Adipose tissue (tissue), 3 donors: Measurements from ENCODE around the gene DCUN1D3. TPM values are rescaled to one million over a fixed set of nuclear protein-coding genes. Genes with fewer than 3 reads are reported as not detected.

Source experiments
- H3K27ac ChIP-seq: one replicate; pipeline ENCODE4 v1.5.1; 2013; ENCODE audit warnings: low read depth, low read length
- WGBS, 3 donors: extraction: QIAGEN DNeasy Blood & Tissue Kit; methylation state at CpG; one replicate each; pipeline ENCODE4 v1.1.7; 2013; 5-methylcytosine and 5-hydroxymethylcytosine counted together
- polyA plus RNA-seq, 3 donors: library from polyadenylated mRNA; stranded (reverse); fragments of 200-250 nt; gene quantifications; one replicate each; pipeline ENCODE4 v1.2.3, GENCODE V29; 2013
- donor health status: healthy with polysubstance abuse.
- donor health status: Bipolar disorder and iron deficiency.
- donor health status: healthy.

Gene DCUN1D3
- polyA plus RNA-seq, 3 donors = 2.0 to 18.3 (median 18.3) TPM

GRCh38 chr16:20853143-20853542 is 47.0 kb downstream of the DCUN1D3 start:
- no peak overlapping the region for H3K27ac ChIP-seq
- 60 to 76% (median 61%) methylated on average over 5 of the region's 5 CpGs for WGBS, 3 donors

GRCh38 chr16:20851601-20852000 is 48.6 kb downstream of the DCUN1D3 start:
- no peak overlapping the region for H3K27ac ChIP-seq
- WGBS, 3 donors = 31 to 41% (median 33%) methylated on average over 2 of the region's 2 CpGs

- WGBS, 3 donors = 46 to 72% (median 52%) methylated on average over 3 of the region's 3 CpGs
These were observed 49.2 kb downstream of the DCUN1D3 start for GRCh38 chr16:20850981-20851380.

GRCh38 chr16:20849589-20850390 is 50.4 kb downstream of the DCUN1D3 start:
- no peak overlapping the region for H3K27ac ChIP-seq
- 33 to 48% (median 37%) methylated on average over 6 of the region's 6 CpGs for WGBS, 3 donors

More at GRCh38 chr16:20850981-20851380, 49.2 kb downstream of the DCUN1D3 start:
- no peak overlapping the region for H3K27ac ChIP-seq

- H3K27ac ChIP-seq = no peak overlapping the region
- WGBS, 3 donors = 30 to 98% (median 59%) methylated on average over 2 of the region's 2 CpGs
These were observed 52.6 kb downstream of the DCUN1D3 start for GRCh38 chr16:20847550-20847949.

- no peak overlapping the region for H3K27ac ChIP-seq
These were observed 53.6 kb downstream of the DCUN1D3 start for GRCh38 chr16:20846551-20846950.

GRCh38 chr16:20846030-20846429 is 54.1 kb downstream of the DCUN1D3 start:
- 86 to 96% (median 89%) methylated on average over 6 of the region's 6 CpGs for WGBS, 3 donors
- H3K27ac ChIP-seq = no peak overlapping the region

- WGBS, 3 donors = 58 to 83% (median 63%) methylated on average over 3 of the region's 3 CpGs
- H3K27ac ChIP-seq = no peak overlapping the region
These were observed 55.6 kb downstream of the DCUN1D3 start for GRCh38 chr16:20844588-20844987.

- WGBS, 3 donors = 79 to 84% (median 82%) methylated on average over 2 of the region's 2 CpGs
- no peak overlapping the region for H3K27ac ChIP-seq
These were observed 56.1 kb downstream of the DCUN1D3 start for GRCh38 chr16:20844054-20844453.

GRCh38 chr16:20839504-20839903 is 60.7 kb downstream of the DCUN1D3 start:
- no peak overlapping the region for H3K27ac ChIP-seq

GRCh38 chr16:20838240-20838639 is 61.9 kb downstream of the DCUN1D3 start:
- 74 to 88% (median 85%) methylated on average over 1 of the region's 1 CpG for WGBS, 3 donors
- no peak overlapping the region for H3K27ac ChIP-seq

More at GRCh38 chr16:20839504-20839903, 60.7 kb downstream of the DCUN1D3 start:
- WGBS, 3 donors = 75 to 99% (median 79%) methylated on average over 2 of the region's 2 CpGs

GRCh38 chr16:20833086-20833485 is 67.1 kb downstream of the DCUN1D3 start:
- no peak overlapping the region for H3K27ac ChIP-seq
- WGBS, 3 donors = 86 to 90% (median 88%) methylated on average over 2 of the region's 2 CpGs

- 83 to 89% (median 88%) methylated on average over 1 of the region's 1 CpG for WGBS, 3 donors
- no peak overlapping the region for H3K27ac ChIP-seq
These were observed 69.8 kb downstream of the DCUN1D3 start for GRCh38 chr16:20830372-20830771.

- no peak overlapping the region for H3K27ac ChIP-seq
- 84 to 97% (median 92%) methylated on average over 1 of the region's 1 CpG for whole genome bisulfite sequencing, 3 donors
These were observed 70.6 kb downstream of the DCUN1D3 start for GRCh38 chr16:20829536-20829935.

- no peak overlapping the region for H3K27ac ChIP-seq
- WGBS, 3 donors = 48 to 81% (median 75%) methylated on average over 3 of the region's 3 CpGs
These were observed 74.1 kb downstream of the DCUN1D3 start for GRCh38 chr16:20826039-20826566.

- no peak overlapping the region for H3K27ac ChIP-seq
- WGBS, 3 donors = 70 to 84% (median 75%) methylated on average over 3 of the region's 3 CpGs
These were observed 77.4 kb downstream of the DCUN1D3 start for GRCh38 chr16:20822521-20823325.

- H3K27ac ChIP-seq = no peak overlapping the region
- WGBS, 3 donors = 80 to 93% (median 84%) methylated on average over 4 of the region's 4 CpGs
These were observed 78.5 kb downstream of the DCUN1D3 start for GRCh38 chr16:20821682-20822081.

GRCh38 chr16:20818929-20819585 is 81.1 kb downstream of the DCUN1D3 start:
- WGBS, 3 donors = 97 to 99% (median 98%) methylated on average over 4 of the region's 4 CpGs
- H3K27ac ChIP-seq = no peak overlapping the region

- WGBS, 3 donors = 72 to 84% (median 76%) methylated on average over 4 of the region's 4 CpGs
These were observed 85.4 kb downstream of the DCUN1D3 start for GRCh38 chr16:20814784-20815183.

More at GRCh38 chr16:20814784-20815183, 85.4 kb downstream of the DCUN1D3 start:
- H3K27ac ChIP-seq = no peak overlapping the region
